HepG2 (cell line): ENCODE data around the gene CTCF. TPM values are rescaled to one million over a fixed set of nuclear protein-coding genes. Genes with fewer than 3 reads are reported as not detected.

Experiments used
- BRD4 ChIP-seq: sonication (generic); formaldehyde crosslinking; IDR thresholded peaks from 2 replicates; pipeline ENCODE4 v1.4.0; 2020; ENCODE audit warnings: missing genetic modification reagents
- DNMT1 ChIP-seq: sonication (generic); formaldehyde crosslinking; IDR thresholded peaks from 2 replicates; pipeline ENCODE4 v1.5.1; 2020; ENCODE audit warnings: mild to moderate bottlenecking, missing genetic modification reagents
- KLF13 ChIP-seq: sonication (generic); formaldehyde crosslinking; IDR thresholded peaks from 2 replicates; pipeline ENCODE4 v1.4.0; 2020; ENCODE audit warnings: mild to moderate bottlenecking, missing genetic modification reagents
- ZNF713 ChIP-seq: sonication (generic); formaldehyde crosslinking; IDR thresholded peaks from 2 replicates; pipeline ENCODE4 v1.4.0; 2020; ENCODE audit warnings: mild to moderate bottlenecking, missing genetic modification reagents
- ZNF891 ChIP-seq: sonication (generic); formaldehyde crosslinking; IDR thresholded peaks from 2 replicates; pipeline ENCODE4 v1.5.0; 2020; ENCODE audit warnings: mild to moderate bottlenecking, missing genetic modification reagents
- polyA plus RNA-seq, 8 experiments: library from polyadenylated mRNA; depleted of rRNA in 3 of 8; stranded (reverse) in 7 of 8; unstranded in 1 of 8; fragments of >200 nt; fragmentation: Illumina TruSeq in 4 of 8; extraction: Trizol in 4 of 8; gene quantifications; 2 replicates each; pipeline versions ENCODE4 v1.2.1 to v1.2.3, GENCODE V29; 2011 to 2016; ENCODE audit warnings: low read depth in 4 of 8, missing spikeins in 1 of 8, mixed read lengths in 1 of 8; ENCODE audit not compliant: insufficient read depth in 1 of 8
- total RNA-seq, 5 experiments: library from RNA; depleted of rRNA; stranded (reverse); fragments of >200 nt; fragmentation: Illumina TruSeq; extraction: Trizol; gene quantifications; 2 replicates each; pipeline ENCODE4 v1.2.3, GENCODE V29; 2016; ENCODE audit warnings: low read depth in 1 of 5
- TF ChIP-seq, protein P1 (sequence below): sonication (generic); formaldehyde crosslinking; IDR thresholded peaks from 2 replicates; pipeline ENCODE4 v1.4.0; 2020; ENCODE audit warnings: missing genetic modification reagents, borderline replicate concordance
- TF ChIP-seq, protein P2 (sequence below): sonication (generic); formaldehyde crosslinking; IDR thresholded peaks from 2 replicates; pipeline ENCODE4 v1.5.0; 2020; ENCODE audit warnings: mild to moderate bottlenecking, missing genetic modification reagents, moderate library complexity
- TF ChIP-seq, protein P3 (sequence below): fragments of 450-650 bp; IDR thresholded peaks from 2 replicates; pipeline ENCODE4 v1.6.1; 2017
- TF ChIP-seq, protein P4 (sequence below): sonication (generic); formaldehyde crosslinking; IDR thresholded peaks from 2 replicates; pipeline ENCODE4 v1.4.0; 2020; ENCODE audit warnings: mild to moderate bottlenecking, missing genetic modification reagents

Gene CTCF
- total and polyA plus RNA-seq, 2 of the 13 experiments (the other 11 are each of a cell fraction or from before 2014, with no cell fraction given), result 19.5 to 37.5 TPM

DNA sequence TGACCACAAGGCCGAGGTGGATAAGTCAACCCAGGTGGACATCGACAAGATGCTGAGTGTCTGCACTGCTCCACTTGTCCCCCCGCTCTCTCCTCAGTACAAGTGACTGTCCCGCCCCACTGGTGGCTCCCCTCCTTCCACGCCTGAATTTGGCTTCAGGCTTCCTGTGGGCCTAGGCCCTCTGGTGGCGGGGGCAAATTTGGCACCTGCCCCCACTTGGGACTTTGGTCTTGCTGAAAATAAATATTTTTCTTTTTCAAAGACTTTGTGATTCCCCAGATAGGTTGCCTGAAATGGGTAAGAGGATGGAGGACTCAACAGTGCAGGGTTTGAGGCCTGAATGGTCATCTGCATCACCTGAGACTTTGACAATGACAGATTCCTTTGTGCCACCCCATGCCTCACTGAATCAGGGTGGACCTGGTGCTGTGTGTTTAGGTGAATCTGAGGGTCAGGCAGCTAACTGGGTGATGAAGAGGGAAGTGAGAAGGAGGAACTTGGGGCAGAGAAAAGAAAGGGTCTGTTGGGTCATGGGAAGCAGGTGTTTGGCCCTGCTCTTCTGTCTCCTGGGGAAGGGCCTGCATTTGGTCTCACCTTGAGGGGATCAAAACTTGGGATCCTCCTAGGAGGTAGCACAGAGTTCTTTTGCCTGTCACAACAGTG lies 106.3 kb downstream of the CTCF start (continued):
- TF ChIP-seq, protein P1, sequence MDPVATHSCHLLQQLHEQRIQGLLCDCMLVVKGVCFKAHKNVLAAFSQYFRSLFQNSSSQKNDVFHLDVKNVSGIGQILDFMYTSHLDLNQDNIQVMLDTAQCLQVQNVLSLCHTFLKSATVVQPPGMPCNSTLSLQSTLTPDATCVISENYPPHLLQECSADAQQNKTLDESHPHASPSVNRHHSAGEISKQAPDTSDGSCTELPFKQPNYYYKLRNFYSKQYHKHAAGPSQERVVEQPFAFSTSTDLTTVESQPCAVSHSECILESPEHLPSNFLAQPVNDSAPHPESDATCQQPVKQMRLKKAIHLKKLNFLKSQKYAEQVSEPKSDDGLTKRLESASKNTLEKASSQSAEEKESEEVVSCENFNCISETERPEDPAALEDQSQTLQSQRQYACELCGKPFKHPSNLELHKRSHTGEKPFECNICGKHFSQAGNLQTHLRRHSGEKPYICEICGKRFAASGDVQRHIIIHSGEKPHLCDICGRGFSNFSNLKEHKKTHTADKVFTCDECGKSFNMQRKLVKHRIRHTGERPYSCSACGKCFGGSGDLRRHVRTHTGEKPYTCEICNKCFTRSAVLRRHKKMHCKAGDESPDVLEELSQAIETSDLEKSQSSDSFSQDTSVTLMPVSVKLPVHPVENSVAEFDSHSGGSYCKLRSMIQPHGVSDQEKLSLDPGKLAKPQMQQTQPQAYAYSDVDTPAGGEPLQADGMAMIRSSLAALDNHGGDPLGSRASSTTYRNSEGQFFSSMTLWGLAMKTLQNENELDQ (CRISPR knock-in tag), result no peak
- TF ChIP-seq, protein P2, sequence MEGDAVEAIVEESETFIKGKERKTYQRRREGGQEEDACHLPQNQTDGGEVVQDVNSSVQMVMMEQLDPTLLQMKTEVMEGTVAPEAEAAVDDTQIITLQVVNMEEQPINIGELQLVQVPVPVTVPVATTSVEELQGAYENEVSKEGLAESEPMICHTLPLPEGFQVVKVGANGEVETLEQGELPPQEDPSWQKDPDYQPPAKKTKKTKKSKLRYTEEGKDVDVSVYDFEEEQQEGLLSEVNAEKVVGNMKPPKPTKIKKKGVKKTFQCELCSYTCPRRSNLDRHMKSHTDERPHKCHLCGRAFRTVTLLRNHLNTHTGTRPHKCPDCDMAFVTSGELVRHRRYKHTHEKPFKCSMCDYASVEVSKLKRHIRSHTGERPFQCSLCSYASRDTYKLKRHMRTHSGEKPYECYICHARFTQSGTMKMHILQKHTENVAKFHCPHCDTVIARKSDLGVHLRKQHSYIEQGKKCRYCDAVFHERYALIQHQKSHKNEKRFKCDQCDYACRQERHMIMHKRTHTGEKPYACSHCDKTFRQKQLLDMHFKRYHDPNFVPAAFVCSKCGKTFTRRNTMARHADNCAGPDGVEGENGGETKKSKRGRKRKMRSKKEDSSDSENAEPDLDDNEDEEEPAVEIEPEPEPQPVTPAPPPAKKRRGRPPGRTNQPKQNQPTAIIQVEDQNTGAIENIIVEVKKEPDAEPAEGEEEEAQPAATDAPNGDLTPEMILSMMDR (CRISPR knock-in tag), result no peak
- TF ChIP-seq KLF13 (CRISPR knock-in tag) (0 out of 2 replicates have a peak, but pooled peaks have one; percentile 60), BRD4 (0 out of 2 replicates have a peak, but pooled peaks have one; percentile 17), ZNF713 (CRISPR knock-in tag) (no peak), ZNF891 (0 out of 2 replicates have a peak, but pooled peaks have one; percentile 11), DNMT1 (CRISPR knock-in tag) (0 out of 2 replicates have a peak, but pooled peaks have one; percentile 7)
- TF ChIP-seq, protein P3, sequence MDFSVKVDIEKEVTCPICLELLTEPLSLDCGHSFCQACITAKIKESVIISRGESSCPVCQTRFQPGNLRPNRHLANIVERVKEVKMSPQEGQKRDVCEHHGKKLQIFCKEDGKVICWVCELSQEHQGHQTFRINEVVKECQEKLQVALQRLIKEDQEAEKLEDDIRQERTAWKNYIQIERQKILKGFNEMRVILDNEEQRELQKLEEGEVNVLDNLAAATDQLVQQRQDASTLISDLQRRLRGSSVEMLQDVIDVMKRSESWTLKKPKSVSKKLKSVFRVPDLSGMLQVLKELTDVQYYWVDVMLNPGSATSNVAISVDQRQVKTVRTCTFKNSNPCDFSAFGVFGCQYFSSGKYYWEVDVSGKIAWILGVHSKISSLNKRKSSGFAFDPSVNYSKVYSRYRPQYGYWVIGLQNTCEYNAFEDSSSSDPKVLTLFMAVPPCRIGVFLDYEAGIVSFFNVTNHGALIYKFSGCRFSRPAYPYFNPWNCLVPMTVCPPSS, result no peak
- TF ChIP-seq, protein P4, sequence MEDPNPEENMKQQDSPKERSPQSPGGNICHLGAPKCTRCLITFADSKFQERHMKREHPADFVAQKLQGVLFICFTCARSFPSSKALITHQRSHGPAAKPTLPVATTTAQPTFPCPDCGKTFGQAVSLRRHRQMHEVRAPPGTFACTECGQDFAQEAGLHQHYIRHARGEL, result peak; percentile 51; the same call in 1 of the 2 replicates
- TF ChIP-seq, all 625 proteins: peak for 16
